Muscle of arm (tissue), 12 donors: ENCODE results near the gene SPATA16. TPM values are rescaled to one million over a fixed set of nuclear protein-coding genes. Genes with fewer than 3 reads are reported as not detected.
"Not testable (repeated sequence)": the region's sequence is repeated elsewhere in the genome, so short reads cannot be mapped to it uniquely, and the experiment has no call there.

ENCODE experiments used
- DNase-seq: peaks from one replicate; pipeline ENCODE4 v3.0.0-alpha.2; 2013
- polyA plus RNA-seq, 12 donors: library from polyadenylated mRNA; unstranded; fragments of 120-200 nt; gene quantifications; one replicate each; pipeline ENCODE4 v1.2.1, GENCODE V29; 2013; ENCODE audit not compliant: insufficient read length in 12 of 12

The SPATA16 gene
- polyA plus RNA-seq, 12 donors = not detected

DNA sequence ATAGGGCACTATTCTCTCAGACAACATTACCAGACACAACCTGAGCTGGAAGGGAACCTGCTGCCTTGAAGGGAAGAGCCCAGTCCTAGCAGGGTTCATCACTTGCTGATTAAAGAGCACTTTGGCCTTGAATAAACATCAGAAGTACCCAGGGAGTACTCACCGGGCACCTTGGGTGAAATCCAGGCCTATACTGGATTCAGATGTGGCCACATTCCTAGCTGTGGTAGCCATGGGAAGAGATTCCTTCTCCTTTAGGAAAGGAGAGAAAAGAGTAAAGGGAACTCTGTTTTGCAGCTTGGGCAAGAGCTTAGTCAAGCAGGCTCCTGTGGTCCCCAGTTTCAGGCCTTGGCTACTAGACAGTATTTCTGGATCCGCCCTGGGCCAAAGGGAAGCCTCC lies 195.0 kb downstream of the SPATA16 start:
- DNase-seq = no peak

- no peak for DNase-seq
These were observed 201.3 kb downstream of the SPATA16 start for GRCh38 chr3:172939651-172940293.

DNA sequence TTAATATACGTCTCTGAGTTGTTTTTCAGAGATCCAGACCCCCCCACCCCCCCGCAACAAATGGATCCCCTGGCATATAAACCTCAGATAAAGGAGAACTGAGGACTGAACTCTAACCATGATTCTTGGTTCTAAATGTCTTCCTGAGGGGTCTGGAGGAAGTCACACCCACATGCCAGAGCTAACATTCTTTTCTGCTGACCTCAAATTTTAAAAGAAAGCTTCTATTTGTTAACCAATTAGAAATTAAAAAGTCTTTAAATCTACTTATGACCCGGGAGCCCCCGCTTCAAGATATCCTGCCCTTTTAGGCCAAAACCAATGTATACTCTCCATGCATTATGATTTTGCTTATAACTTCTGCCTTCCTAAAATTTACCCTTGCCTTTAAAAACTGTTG lies 202.2 kb downstream of the SPATA16 start:
- no peak for DNase-seq

DNA sequence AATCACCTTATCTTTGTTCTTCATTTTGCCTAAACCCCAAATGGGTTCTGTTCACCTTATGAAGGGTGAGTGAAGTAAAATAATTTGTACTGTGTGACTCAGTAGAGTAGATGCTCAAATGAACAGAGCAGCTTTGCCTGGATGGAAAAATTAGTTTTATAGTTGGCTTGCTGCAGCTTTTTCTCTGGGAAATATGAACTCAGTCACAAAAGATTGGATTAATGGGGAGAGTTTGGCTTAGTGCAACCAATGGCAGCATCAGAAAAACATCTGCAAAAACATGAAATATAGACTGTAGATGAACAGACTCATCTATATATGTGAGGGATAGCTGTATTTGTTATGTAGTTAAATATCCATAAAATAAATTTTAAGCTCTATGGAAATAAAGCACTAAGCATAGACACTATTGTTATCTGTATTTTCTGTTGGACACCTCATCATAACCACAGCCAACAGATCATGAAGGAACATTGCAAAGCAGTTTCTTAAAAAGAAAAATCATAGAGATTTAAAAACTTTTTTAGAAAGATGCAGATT lies 209.2 kb downstream of the SPATA16 start:
- DNase-seq = peak; percentile 31

- no peak for DNase-seq
These were observed 211.6 kb downstream of the SPATA16 start for GRCh38 chr3:172929451-172929850.

GRCh38 chr3:172924546-172924945 lies 216.5 kb downstream of the SPATA16 start:
- no peak for DNase-seq

DNA sequence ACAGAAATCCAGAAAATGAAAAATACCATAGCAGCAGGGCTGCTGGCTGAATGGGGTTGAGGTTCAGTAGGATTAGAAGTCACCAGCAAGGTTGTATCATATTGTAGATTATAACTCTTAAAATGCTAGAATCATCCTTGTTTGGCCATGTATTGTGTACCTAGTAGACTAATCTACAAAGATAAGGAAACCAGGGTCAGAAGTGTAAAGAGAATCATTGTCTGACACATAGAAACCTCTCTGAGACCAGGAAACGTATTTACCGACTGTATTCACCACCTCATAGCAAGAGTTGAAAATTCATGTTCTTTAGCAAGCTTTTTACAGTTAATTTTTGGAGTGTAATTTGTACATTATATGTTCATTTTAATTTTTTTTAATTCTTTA lies 221.7 kb downstream of the SPATA16 start:
- no peak for DNase-seq

- DNase-seq = no peak
These were observed 222.3 kb downstream of the SPATA16 start for GRCh38 chr3:172918568-172919296.

- no peak for DNase-seq
These were observed 222.9 kb downstream of the SPATA16 start for GRCh38 chr3:172918165-172918564.

DNA sequence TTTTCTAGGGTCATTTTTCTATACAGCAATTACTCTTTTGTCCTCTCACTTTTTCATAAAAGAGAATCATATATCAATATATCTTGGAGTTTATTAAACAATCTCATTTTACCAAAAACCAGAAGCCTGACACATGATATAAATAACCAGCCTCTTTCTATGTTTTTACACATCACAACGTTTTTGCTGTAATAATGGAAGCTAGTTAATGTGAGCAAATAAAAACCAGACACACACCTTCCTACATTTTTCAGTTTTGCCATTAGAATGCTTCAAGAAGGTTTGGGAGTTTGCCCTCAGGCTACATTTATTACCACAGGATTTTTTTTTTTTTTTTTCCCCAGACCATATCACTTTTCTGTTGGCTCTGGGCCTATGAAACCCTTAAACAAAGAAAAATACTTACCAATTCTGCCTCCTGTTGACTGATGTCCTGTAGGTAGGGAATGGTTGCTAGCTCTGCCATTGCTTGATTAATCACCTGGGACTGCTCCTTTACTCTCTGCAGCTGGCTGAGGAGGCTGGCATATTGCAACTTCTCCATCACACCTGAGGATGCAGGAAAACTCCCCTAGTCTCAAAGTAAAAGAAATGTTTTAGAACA lies 225.0 kb downstream of the SPATA16 start:
- DNase-seq = no peak

- no peak for DNase-seq
These were observed 226.2 kb downstream of the SPATA16 start for GRCh38 chr3:172914854-172915253.

GRCh38 chr3:172913911-172914655 lies 227.0 kb downstream of the SPATA16 start:
- no peak for DNase-seq

DNA sequence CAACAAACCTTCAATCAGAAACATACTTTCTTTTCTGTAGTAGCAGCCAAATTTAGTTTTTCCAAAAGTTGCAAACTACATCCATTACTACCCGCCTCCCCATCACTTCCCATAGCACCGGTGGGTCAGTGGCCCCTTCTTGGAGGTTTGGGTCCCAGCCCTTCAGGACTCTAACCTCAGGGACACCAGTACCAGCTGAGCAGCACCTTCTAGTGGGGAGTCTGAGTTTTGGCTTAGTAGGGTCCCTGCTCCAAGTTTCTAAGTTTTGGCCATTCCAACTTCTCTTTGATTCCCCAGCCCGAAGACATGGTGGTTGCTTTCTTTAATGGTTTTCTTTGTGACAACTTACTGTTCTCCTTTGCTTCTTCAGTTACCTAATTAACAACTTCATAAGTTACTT lies 229.9 kb downstream of the SPATA16 start:
- DNase-seq = no peak

DNA sequence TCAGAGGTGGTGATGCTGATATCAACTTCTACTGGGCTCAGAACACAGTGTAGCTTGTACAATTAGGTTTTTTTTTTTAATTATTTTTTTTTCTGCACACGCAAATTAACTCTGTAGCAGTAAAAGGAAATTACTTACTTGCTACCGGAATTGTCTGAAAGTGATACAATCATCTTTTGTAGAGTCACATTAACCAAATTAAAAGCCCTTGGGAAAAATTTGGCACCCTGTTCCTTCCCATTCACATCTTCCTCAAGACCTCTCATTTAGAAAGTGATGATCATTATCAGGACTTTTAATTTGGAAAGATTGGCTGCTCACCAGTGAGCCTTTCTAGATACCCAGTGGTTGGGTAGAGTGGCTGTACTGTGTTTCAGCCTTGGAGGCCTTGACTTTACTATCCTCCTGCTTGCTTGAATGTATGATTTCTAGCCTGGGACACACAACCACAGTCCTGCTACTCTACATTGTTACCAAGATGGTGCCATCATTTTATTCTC lies 232.2 kb downstream of the SPATA16 start:
- DNase-seq = no peak

DNA sequence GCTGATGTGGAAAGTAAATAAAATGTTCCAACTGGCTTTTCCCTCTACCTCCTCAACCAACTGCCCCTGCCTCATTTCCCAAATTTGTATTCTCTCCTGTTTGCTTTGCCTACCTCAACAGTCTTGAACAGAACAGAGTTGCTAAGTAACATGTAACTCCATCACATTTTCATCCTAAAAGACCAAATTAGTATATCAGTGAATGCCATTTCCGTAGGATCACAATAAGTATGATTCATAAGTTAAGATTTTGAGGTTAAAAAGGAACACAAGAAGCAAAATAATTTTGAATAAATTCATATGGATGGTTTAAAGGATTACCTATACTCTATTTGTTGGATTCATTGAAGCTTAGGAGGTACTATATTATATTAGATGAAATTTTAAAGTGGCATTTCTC lies 235.6 kb downstream of the SPATA16 start:
- DNase-seq = no peak

DNA sequence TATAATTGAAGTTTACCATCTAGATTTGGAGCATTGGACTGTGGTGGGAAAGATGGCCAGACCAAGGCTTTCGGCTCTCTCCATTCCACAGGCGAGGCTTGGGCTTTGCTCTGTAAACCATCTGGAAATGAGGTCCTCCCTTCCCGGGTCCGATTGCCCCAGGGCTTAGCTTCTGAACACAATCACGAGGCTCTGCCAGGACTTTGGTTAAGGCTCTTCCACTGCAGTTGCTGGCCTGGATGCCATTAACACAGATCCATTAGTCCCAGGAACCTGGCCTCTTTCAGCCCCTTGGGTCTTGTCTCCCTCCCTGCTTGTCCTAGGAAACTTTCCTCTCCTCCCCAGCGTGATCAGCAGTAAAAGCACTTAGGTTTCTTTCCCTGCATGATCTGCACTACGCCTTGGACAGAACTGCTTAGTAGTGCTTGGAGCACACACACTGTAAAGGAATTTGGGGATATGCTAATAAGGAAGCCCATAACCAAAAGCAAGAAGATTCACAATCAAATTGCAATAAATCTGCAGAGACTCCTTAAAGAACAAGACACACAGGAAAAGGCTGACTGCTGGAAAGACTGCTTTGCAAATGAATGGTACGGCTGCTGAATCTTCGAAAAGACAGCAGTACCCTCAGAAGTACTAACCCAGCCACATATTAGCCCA lies 236.2 kb downstream of the SPATA16 start:
- no peak for DNase-seq

DNA sequence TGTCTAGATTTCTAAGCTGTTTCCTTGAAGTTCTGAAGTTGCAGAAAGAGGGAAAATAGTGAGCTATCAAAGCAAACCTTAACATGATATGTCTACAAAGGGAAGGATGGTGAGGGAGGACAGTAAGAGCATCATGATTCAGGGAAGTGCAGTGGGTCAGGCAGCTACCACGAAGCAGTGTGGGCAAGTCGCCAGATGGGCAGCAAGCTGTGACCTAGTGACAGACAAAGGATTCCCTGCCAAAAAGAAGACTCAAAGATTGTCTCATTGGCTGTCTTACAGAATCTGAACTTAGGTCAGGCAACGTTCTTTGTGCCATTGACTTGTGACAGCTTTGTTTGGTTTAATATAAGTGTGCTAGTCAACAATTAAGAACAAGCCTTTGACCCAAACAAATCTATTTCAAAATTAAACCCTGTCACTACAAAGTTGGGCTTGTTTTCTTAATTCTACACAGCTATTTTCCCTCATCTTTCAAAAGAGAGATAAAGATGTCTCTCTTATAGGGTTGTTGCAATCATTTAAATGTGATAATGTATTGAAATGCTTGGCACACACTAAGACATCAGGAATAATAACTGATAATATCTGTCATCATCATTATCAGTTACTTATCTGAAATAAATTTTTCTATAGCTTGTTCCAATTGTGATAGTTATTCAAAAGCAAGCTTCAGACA lies 237.3 kb downstream of the SPATA16 start:
- no peak for DNase-seq

DNA sequence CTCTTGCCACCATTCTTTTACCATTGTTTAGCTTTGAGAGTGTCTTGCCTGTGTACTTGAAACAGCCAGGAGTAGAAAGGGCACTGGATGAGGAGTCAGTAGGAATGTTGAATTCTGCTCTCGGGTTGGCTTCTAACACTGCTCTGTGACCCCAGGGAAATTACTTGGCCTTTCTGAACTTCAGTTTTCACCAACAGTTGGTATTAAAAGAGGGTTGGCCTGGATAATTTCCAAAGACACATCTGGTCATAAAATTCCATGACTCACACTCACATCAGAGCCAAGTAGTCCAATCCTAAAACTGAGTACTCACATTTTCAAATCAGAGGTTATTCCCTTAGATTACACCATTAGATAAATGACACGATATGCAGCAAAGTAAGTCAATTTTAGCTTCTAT lies 248.9 kb downstream of the SPATA16 start:
- no peak for DNase-seq

- DNase-seq = no peak
These were observed 255.3 kb downstream of the SPATA16 start for GRCh38 chr3:172885704-172886103.

- no peak for DNase-seq
These were observed 258.5 kb downstream of the SPATA16 start for GRCh38 chr3:172882563-172882962.

DNA sequence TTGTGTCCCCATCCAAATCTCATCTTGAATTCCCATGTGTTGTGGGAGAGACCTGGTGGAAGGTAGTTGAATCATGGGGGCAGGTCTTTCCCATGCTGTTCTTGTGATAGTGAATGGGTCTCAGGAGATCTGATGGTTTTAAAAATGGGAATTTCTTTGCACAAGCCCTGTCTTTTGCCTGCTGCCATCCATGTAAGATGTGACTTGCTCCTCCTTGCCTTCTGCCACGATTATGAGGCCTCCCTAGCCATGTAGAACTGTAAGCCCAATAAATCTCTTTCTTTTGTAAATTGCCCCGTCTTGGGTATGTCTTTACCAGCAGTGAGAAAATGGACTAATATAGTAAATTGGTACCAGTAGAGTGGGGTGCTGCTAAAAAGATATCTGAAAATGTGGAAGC lies 261.7 kb downstream of the SPATA16 start:
- not testable (repeated sequence) for DNase-seq
